Dermis microvascular lymphatic vessel endothelial cell (primary cell): ENCODE measurements around the gene TMEFF1. TPM values are rescaled to one million over a fixed set of nuclear protein-coding genes. Genes with fewer than 3 reads are reported as not detected.

Source experiments
- DNase-seq, 2 donors: peaks; one replicate each; pipeline versions ENCODE4 v3.0.0 to v3.0.0-alpha.2; 2010; ENCODE audit warnings: low read depth in 2 of 2
- total RNA-seq: library from RNA; depleted of rRNA; stranded (reverse); fragments of >200 nt; gene quantifications from 2 replicates; pipeline ENCODE4 v1.2.1, GENCODE V29; 2014

The TMEFF1 gene
- total RNA-seq, 1 donor from 2014 or later, result 7.1 TPM

DNA sequence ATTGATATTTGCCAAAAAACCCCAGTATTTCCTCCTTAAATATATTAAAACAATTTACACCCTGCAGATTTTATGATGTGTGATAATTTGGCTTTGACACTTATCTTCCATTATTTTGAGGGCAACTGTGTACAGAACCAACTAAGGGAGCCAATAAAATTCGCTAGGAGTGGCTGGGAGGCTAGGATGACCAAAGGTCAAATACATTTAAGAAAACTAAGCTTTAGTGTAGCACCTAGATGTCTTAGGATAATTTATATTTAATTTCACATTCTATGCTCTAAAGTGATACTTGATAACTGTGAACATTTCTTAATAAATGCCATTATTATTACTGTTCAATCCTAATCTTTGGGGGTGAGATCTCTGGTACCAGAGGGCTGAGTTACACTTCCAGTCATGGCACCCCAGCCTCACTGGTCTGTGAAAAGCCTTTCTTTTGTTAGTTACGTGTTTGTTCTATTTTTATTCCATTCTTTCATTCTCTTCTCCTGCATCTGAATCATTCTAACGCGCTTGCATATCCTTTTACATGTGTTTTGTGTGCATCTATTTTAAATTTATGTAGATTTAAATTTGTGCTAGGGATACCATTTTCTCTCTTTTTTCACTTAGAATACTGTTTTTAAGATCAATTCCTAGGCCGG, 26.9 kb upstream of the TMEFF1 start:
- no peak for DNase-seq

DNA sequence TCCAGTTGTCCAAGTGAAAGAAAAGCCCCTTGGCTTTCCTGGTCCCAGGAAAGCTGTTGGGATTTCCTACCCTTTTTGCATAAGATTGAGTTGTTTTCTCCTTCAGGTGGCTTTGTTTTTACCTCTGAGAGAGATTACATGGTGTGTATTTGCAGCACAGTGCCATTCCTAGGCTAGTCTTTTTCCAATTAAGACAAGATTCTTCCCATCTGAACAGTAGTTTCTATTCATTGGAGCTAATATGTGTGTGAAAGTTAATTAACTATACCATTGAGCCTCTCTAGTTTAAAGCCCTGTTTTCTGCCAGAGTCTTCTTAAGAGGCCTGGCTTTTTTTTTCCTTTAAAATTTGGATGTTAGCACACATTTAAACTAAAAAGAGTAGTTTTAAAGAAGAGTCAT, 25.9 kb upstream of the TMEFF1 start:
- no peak for DNase-seq

DNA sequence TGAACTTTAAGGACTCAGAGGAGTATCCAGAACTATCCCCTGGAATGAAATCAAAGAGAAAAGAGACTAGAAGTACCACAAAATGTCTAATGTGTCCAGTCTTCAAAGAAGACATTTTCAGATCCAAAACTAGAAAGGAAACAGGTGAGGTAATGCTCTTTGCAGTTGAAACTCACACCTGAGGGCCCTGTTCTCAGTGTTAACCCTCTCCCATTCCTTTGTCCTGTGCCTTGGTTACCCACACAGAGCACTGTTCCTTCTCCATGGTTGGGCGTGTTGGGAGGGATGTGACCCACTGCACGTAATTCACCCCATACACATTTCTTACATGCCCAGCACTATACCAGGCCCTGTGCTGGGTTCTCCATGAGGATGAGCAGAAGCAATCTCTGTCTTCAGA, 24.7 kb upstream of the TMEFF1 start:
- DNase-seq, result no peak

DNA sequence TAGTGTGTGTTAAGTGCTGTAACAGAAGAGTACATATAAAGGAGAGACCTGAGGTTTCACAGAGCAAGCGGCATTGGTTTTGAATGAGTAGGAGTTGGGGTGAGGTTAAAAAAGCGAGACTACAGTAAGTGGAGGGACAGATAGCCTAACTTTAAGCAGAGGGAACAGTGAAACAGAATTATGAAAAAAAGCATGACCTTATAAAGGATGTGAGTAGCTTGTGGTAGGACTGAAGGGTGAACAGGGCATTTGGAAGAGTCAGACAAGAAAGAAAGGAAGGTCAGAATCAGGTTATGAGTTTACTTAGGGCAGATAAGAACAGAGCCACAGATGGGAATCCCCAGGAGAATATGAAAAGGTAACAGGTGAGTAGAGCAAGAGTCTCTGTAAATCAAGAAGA, 23.5 kb upstream of the TMEFF1 start:
- no peak for DNase-seq

- no peak for DNase-seq
Observed at GRCh38 chr9:100452894-100453293, 20.1 kb upstream of the TMEFF1 start.

- peak in 1 of 2 donors; percentile 53 for DNase-seq
Observed at GRCh38 chr9:100455470-100455869, 17.5 kb upstream of the TMEFF1 start.

DNA sequence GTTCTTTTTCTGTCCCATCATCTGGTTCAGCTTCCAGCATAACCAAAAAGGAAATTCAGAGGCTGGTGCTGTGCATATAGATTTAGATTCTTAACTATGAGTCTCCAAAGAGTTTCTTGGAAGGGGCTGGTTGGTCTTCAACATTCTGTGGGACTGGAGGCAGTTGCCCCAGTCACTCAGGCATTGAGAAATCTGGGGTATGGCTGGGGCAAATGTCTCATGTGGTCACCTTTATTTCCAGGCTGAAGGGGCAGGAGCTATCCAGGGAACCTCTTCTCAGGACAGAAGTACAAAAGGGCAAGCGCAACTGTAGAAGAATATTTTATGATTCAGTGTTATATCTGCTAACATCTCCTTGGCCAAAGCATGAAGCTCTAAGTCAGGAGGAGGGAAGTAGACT, 15.4 kb upstream of the TMEFF1 start:
- DNase-seq, result no peak

DNA sequence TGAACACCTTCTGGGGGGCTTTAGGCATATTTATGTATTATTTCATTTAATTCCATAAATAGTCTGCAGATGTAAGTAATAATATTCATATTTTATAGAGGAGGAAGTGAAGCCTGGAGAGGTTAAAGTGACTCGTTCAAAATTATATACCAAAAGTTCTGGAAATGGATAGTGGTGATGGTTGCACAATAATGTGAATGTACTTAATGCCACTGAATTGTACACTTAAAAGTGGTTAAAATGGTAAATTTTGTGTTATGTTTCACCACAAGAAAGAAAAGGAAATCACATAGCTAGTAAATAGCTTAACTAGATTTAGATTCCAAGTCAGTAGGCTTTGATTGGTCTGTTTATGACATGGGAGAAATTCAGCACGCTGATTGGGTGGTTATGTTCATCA, 13.0 kb upstream of the TMEFF1 start:
- DNase-seq, result no peak

- no peak for DNase-seq
Observed at GRCh38 chr9:100465274-100465673, 7.7 kb upstream of the TMEFF1 start.

DNA sequence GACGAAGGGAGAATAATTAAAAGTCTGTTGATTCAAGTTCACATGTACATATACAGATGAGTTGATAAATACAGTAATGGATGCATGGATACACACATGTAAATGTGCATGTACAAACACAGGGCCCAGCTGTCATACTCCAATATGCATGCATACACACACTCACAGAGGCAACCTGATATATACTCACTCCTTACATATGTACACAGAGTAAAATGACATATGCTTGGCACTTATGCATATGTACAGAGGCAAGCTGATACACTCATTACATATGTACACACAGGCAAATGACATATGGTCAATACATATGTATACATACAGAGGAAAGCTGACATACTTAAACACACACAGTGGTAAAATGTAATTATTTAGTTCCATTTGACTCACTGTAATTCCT, 7.2 kb upstream of the TMEFF1 start:
- no peak for DNase-seq

- DNase-seq, result no peak
Observed at GRCh38 chr9:100466171-100466828, 6.6 kb upstream of the TMEFF1 start.

- no peak for DNase-seq
Observed at GRCh38 chr9:100466829-100467221, 6.1 kb upstream of the TMEFF1 start.

DNA sequence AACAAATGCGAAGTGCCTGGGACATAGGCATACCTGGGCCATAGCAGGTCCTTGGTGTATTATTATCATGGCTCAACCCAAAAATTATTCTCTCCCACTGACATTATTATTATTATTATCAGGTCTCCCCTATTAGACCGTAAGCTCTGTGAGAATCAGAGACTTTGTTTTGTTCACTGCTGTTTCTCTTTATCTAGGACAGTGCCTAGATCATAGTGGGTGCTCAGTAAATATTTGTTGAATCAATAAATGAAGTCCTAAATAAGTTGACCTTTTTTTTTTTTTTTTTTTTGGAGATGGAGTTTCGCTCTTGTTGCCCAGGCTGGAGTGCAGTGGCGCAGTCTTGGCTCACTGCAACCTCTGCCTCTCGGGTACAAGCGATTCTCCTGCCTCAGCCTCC, 4.9 kb upstream of the TMEFF1 start:
- DNase-seq, result no peak

GRCh38 chr9:100472268-100472667, 681 bp upstream of the TMEFF1 start:
- DNase-seq, result no peak

GRCh38 chr9:100473276-100474081, 530 bp downstream of the TMEFF1 start:
- DNase-seq, result peak in 1 of 2 donors; percentile 44

DNA sequence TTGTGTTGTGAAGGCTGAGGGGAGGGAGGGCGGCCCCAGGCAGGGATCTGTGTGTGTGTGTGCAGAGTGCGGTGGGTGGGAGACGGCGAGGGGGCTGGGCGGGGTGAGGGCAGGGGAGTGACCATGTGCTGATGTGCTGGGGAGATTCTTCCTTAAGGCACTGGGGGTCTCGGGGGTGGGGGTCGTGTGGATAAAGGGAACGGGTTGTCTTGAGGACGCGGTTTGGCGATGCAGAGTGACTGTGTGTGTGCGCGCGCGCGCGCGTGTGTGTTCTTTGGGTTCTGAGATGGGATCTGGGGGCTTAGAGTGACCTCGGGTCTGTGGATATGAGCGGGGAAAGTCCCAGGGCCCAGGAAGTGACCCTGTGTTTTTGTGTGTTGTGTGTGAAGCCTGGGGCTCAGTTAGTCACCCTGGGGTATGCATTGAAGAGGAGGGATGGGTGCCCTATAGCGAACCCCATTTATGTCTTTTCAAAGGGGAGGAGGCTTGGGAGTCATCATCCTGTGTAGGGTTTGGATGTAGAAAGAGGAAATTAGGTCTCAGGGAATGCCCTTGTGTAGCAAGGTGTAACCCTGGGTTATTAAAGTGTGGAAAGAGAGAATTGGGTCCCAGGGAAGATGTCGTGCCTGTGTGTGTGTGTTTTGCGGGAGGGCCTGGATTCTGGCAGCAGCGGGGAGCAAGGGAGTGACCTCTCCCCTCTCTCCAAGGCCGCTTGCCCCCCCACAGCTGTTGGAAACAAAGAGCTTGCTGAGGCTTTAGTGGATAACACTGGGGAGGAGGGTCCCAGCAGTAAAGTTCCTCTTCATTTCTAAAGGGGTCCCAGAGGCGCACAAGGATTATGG, 1.4 kb downstream of the TMEFF1 start:
- peak in 1 of 2 donors; percentile 22 for DNase-seq

DNA sequence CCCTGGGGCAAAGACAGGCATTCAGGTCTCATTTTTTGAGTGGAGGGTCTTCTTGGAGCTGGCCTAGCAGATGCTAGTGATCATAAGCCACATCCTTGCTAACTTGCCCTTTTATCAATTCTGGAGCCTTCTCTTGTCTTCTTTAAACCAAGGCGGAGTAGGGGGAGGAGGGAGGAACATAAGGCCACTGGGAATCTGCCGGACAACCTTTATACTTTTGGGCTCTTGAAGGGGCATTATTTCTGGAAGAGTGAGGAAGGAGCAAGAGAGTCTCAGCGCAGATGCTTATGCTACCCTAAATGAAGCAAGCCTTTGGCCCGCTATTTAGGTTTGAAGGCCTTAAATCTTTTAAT, 2.0 kb downstream of the TMEFF1 start:
- DNase-seq, result no peak

- DNase-seq, result no peak
Observed at GRCh38 chr9:100477241-100477640, 4.3 kb downstream of the TMEFF1 start.

DNA sequence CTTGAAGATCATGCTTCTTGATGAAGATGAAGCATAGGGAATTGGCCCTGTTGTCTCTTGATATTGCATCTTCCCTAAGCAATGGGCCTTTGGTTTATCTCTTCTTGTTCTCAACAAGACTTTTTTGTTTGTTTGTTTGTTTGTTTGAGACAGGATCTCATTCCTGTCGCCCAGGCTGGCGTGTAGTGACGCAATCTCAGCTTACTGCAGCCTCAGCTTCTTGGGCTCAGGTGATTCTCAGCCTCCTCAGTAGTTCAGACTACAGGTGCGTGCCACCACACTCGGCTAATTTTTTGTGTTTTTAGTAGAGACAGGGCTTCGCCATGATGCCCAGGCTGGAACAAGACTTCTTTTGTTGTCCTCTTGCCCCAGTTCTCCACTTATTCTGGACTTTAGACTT, 5.2 kb downstream of the TMEFF1 start:
- DNase-seq, result no peak

GRCh38 chr9:100479820-100480219, 6.9 kb downstream of the TMEFF1 start:
- DNase-seq, result no peak

DNA sequence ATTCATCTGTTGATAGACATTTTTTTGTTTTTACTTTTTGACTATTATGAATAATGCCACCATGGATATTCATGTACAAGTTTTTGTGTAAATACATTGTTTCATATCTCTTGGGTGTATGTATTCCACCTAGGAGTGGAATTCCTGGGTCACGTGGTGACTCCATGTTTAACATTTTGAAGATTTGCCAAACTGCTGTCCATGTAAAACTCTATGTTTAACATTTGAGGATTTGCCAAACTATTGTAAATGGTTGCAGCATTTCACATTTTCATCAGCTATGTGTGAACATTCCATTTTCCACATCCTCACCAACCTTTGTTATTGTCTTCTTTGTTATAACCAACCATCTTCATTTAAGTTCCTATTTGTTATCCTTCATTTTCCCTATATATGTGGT, 12.2 kb downstream of the TMEFF1 start:
- DNase-seq, result peak; percentile 52 to 64
